Stimulated activated CD4-positive, alpha-beta T cell treated with anti-CD3 and anti-CD28 coated beads, Interleukin-12 subunit alpha, Interleukin-12 subunit beta, amount 100 ng/mL, for 24 hours (primary cell): Measurements from ENCODE around the gene MTFR1L.

Experiments used
- DNase-seq, 2 experiments: peaks; one replicate each; pipeline ENCODE4 v3.0.0-alpha.2; 2020; ENCODE audit warnings: low read depth in 2 of 2

Gene MTFR1L

GRCh38 chr1:25790472-25790871 lies 29.3 kb upstream of the MTFR1L start:
- DNase-seq = no peak

GRCh38 chr1:25792115-25792514 lies 27.6 kb upstream of the MTFR1L start:
- no peak for DNase-seq

GRCh38 chr1:25793585-25794170 lies 26.1 kb upstream of the MTFR1L start:
- DNase-seq = no peak

- no peak for DNase-seq
Measured at GRCh38 chr1:25794325-25794724, 25.4 kb upstream of the MTFR1L start.

GRCh38 chr1:25795211-25795610 lies 24.5 kb upstream of the MTFR1L start:
- DNase-seq = no peak

- DNase-seq = no peak
Measured at GRCh38 chr1:25795946-25796810, 23.6 kb upstream of the MTFR1L start.

- DNase-seq = peak; percentile 67 to 92
Measured at GRCh38 chr1:25796811-25797458, 22.8 kb upstream of the MTFR1L start.

- peak in 1 of 2 experiments; percentile 39 for DNase-seq
Measured at GRCh38 chr1:25797939-25798338, 21.8 kb upstream of the MTFR1L start.

- no peak for DNase-seq
Measured at GRCh38 chr1:25798666-25799351, 20.9 kb upstream of the MTFR1L start.

GRCh38 chr1:25799352-25799934 lies 20.3 kb upstream of the MTFR1L start:
- no peak for DNase-seq

GRCh38 chr1:25799935-25800702 lies 19.6 kb upstream of the MTFR1L start, which contains the start of gene SELENON:
TSS of gene SELENON (plus strand) at chr1:25800193. CDS start at chr1:25800231, 38 bp downstream.
- DNase-seq = no peak

GRCh38 chr1:25800703-25801377 lies 18.9 kb upstream of the MTFR1L start:
- no peak for DNase-seq

- DNase-seq = no peak
Measured at GRCh38 chr1:25802915-25803314, 16.8 kb upstream of the MTFR1L start.

- DNase-seq = no peak
Measured at GRCh38 chr1:25803368-25803767, 16.4 kb upstream of the MTFR1L start.

- no peak for DNase-seq
Measured at GRCh38 chr1:25804244-25804963, 15.3 kb upstream of the MTFR1L start.

GRCh38 chr1:25804964-25805862 lies 14.5 kb upstream of the MTFR1L start:
- DNase-seq = no peak

- DNase-seq = no peak
Measured at GRCh38 chr1:25805863-25806225, 13.9 kb upstream of the MTFR1L start.

GRCh38 chr1:25806418-25806817 lies 13.3 kb upstream of the MTFR1L start:
- DNase-seq = no peak
